ENCODE data around the gene PHF21B. TPM values are rescaled to one million over a fixed set of nuclear protein-coding genes. Genes with fewer than 3 reads are reported as not detected.
A peak's percentile ranks its signal among the peaks of the same experiment; 100 is the strongest.
"Not testable (repeated sequence)": the region's sequence is repeated elsewhere in the genome, so short reads cannot be mapped to it uniquely, and the experiment has no call there.

Gene PHF21B
- total RNA-seq, 1 experiment from 2014 or later = 20.2 TPM

GRCh38 chr22:44907765-44908737, 101.8 kb downstream of the PHF21B start:
- Histone ChIP-seq H3K4me3 (ENCODE audit: insufficient read depth, low read depth, low read length) (no peak overlapping the region), H3K36me3 (replicated peaks; ENCODE audit: control insufficient read depth, insufficient read depth, low read length) (peaks cover 30% of the 10 kb centered on the region), H3K27me3 (ENCODE audit: control insufficient read depth, insufficient read depth, low read length) (no peaks in the 10 kb centered on the region)
- DNase-seq = no peak

- Histone ChIP-seq H3K27me3 (ENCODE audit: control insufficient read depth, insufficient read depth, low read length) (no peaks in the 10 kb centered on the region), H3K4me3 (ENCODE audit: insufficient read depth, low read depth, low read length) (no peak overlapping the region), H3K36me3 (replicated peaks; ENCODE audit: control insufficient read depth, insufficient read depth, low read length) (peaks cover 23% of the 10 kb centered on the region)
- peak; percentile 28 for DNase-seq
Observed at GRCh38 chr22:44906999-44907644, 102.7 kb downstream of the PHF21B start.

- DNase-seq = no peak
- H3K36me3 ChIP-seq (replicated peaks; ENCODE audit: control insufficient read depth, insufficient read depth, low read length) = peaks cover 20% of the 10 kb centered on the region
- H3K27me3 ChIP-seq (ENCODE audit: control insufficient read depth, insufficient read depth, low read length) = no peaks in the 10 kb centered on the region
- no peak overlapping the region for H3K4me3 ChIP-seq (ENCODE audit: insufficient read depth, low read depth, low read length)
Observed at GRCh38 chr22:44906248-44906936, 103.4 kb downstream of the PHF21B start.

GRCh38 chr22:44904492-44905152, 105.2 kb downstream of the PHF21B start:
- H3K4me3 ChIP-seq (ENCODE audit: insufficient read depth, low read depth, low read length); DNase-seq; H3K27me3 ChIP-seq (ENCODE audit: control insufficient read depth, insufficient read depth, low read length): not testable (repeated sequence)
- peaks cover 22% of the 10 kb centered on the region for H3K36me3 ChIP-seq (replicated peaks; ENCODE audit: control insufficient read depth, insufficient read depth, low read length)

GRCh38 chr22:44903164-44903563, 106.6 kb downstream of the PHF21B start:
- not testable (repeated sequence) for H3K4me3 ChIP-seq (ENCODE audit: insufficient read depth, low read depth, low read length); H3K27me3 ChIP-seq (ENCODE audit: control insufficient read depth, insufficient read depth, low read length); DNase-seq
- H3K36me3 ChIP-seq (replicated peaks; ENCODE audit: control insufficient read depth, insufficient read depth, low read length) = peaks cover 16% of the 10 kb centered on the region

GRCh38 chr22:44901301-44901700, 108.5 kb downstream of the PHF21B start:
- H3K36me3 ChIP-seq (replicated peaks; ENCODE audit: control insufficient read depth, insufficient read depth, low read length) = peaks cover 10% of the 10 kb centered on the region
- no peak for DNase-seq

GRCh38 chr22:44898236-44898635, 111.6 kb downstream of the PHF21B start:
- peaks cover 16% of the 10 kb centered on the region; the same call in 1 of the 2 replicates for H3K36me3 ChIP-seq (replicated peaks; ENCODE audit: control insufficient read depth, insufficient read depth, low read length)
- H3K4me3 ChIP-seq (ENCODE audit: insufficient read depth, low read depth, low read length) = no peak overlapping the region
- DNase-seq = no peak
- no peaks in the 10 kb centered on the region for H3K27me3 ChIP-seq (ENCODE audit: control insufficient read depth, insufficient read depth, low read length)

More at GRCh38 chr22:44901301-44901700, 108.5 kb downstream of the PHF21B start:
- Histone ChIP-seq H3K4me3 (ENCODE audit: insufficient read depth, low read depth, low read length) (no peak overlapping the region), H3K27me3 (ENCODE audit: control insufficient read depth, insufficient read depth, low read length) (no peaks in the 10 kb centered on the region)

- peak; percentile 20 for DNase-seq
- Histone ChIP-seq H3K4me3 (ENCODE audit: insufficient read depth, low read depth, low read length) (no peak overlapping the region), H3K27me3 (ENCODE audit: control insufficient read depth, insufficient read depth, low read length) (no peaks in the 10 kb centered on the region), H3K36me3 (replicated peaks; ENCODE audit: control insufficient read depth, insufficient read depth, low read length) (peaks cover 14% of the 10 kb centered on the region)
Observed at GRCh38 chr22:44895296-44896055, 114.3 kb downstream of the PHF21B start.

- no peaks in the 10 kb centered on the region for H3K27me3 ChIP-seq (ENCODE audit: control insufficient read depth, insufficient read depth, low read length)
- no peak overlapping the region for H3K4me3 ChIP-seq (ENCODE audit: insufficient read depth, low read depth, low read length)
- H3K36me3 ChIP-seq (replicated peaks; ENCODE audit: control insufficient read depth, insufficient read depth, low read length) = peaks cover 16% of the 10 kb centered on the region
- peak; percentile 59 for DNase-seq
Observed at GRCh38 chr22:44894782-44895181, 115.0 kb downstream of the PHF21B start.

GRCh38 chr22:44894321-44894720, 115.5 kb downstream of the PHF21B start:
- Histone ChIP-seq H3K36me3 (replicated peaks; ENCODE audit: control insufficient read depth, insufficient read depth, low read length) (peaks cover 17% of the 10 kb centered on the region), H3K27me3 (ENCODE audit: control insufficient read depth, insufficient read depth, low read length) (no peaks in the 10 kb centered on the region), H3K4me3 (ENCODE audit: insufficient read depth, low read depth, low read length) (no peak overlapping the region)
- DNase-seq = peak; percentile 34

GRCh38 chr22:44893731-44894080, 116.1 kb downstream of the PHF21B start:
- H3K36me3 ChIP-seq (replicated peaks; ENCODE audit: control insufficient read depth, insufficient read depth, low read length) = peaks cover 17% of the 10 kb centered on the region
- no peak overlapping the region for H3K4me3 ChIP-seq (ENCODE audit: insufficient read depth, low read depth, low read length)
- no peak for DNase-seq
- H3K27me3 ChIP-seq (ENCODE audit: control insufficient read depth, insufficient read depth, low read length) = no peaks in the 10 kb centered on the region

GRCh38 chr22:44892803-44893730, 116.7 kb downstream of the PHF21B start:
- H3K4me3 ChIP-seq (ENCODE audit: insufficient read depth, low read depth, low read length) = no peak overlapping the region
- DNase-seq = peak; percentile 47
- H3K36me3 ChIP-seq (replicated peaks; ENCODE audit: control insufficient read depth, insufficient read depth, low read length) = peaks cover 17% of the 10 kb centered on the region
- H3K27me3 ChIP-seq (ENCODE audit: control insufficient read depth, insufficient read depth, low read length) = no peaks in the 10 kb centered on the region

- Histone ChIP-seq H3K36me3 (replicated peaks; ENCODE audit: control insufficient read depth, insufficient read depth, low read length) (peaks cover 17% of the 10 kb centered on the region), H3K27me3 (ENCODE audit: control insufficient read depth, insufficient read depth, low read length) (no peaks in the 10 kb centered on the region), H3K4me3 (ENCODE audit: insufficient read depth, low read depth, low read length) (no peak overlapping the region)
- DNase-seq = peak; percentile 45
Observed at GRCh38 chr22:44892243-44892642, 117.6 kb downstream of the PHF21B start.

Data from H7 (cell line).